Prostate gland (tissue), 2 donors: ENCODE data around the gene GAL3ST1.

Source experiments
- CTCF ChIP-seq, 4 experiments: fragments of 200-600 bp in 2 of 4; fragments of 450-650 bp in 2 of 4; sonication (generic) in 2 of 4; IDR thresholded peaks; 1 replicate in 3 of 4; 2 replicates in 1 of 4; pipeline ENCODE4 v1.5.1; 2016 to 2019; ENCODE audit warnings: antibody characterized with exemption in 4 of 4, mild to moderate bottlenecking in 2 of 4, moderate library complexity in 2 of 4
- POLR2AphosphoS5 ChIP-seq: sonication (generic); formaldehyde crosslinking; IDR thresholded peaks from one replicate; pipeline ENCODE4 v1.6.1; 2017; ENCODE audit warnings: antibody characterized with exemption

- TF ChIP-seq CTCF (IDR thresholded peaks at IDR 0.05): no peak
- TF ChIP-seq POLR2AphosphoS5: no peak
Measured at GRCh38 chr22:30580896-30581295, 6.4 kb upstream of the GAL3ST1 start.
